Aorta (tissue), 5 donors: Measurements from ENCODE around the gene CDH12. TPM values are rescaled to one million over a fixed set of nuclear protein-coding genes. Genes with fewer than 3 reads are reported as not detected.

Experiments
- ATAC-seq: fragments of 200-7000 bp; cut with Tn5 transposase; one replicate; pipeline ENCODE4 v1.9.1; 2022; ENCODE audit warnings: moderate library complexity; ENCODE audit not compliant: low FRiP score
- DNase-seq, 2 donors: peaks; one replicate each; pipeline ENCODE4 v3.0.0-alpha.2; 2020
- H3K27ac ChIP-seq, 2 donors: one replicate each; pipeline ENCODE4 v1.5.1; 2013; ENCODE audit warnings: low read length in 2 of 2, mild to moderate bottlenecking in 2 of 2, moderate library complexity in 2 of 2, control low read depth in 1 of 2, inconsistent platforms in 1 of 2, low read depth in 1 of 2
- H3K27me3 ChIP-seq, 2 donors: one replicate each; pipeline ENCODE4 v1.6.1; 2013; ENCODE audit warnings: control low read depth in 1 of 2, low read length in 1 of 2, mild to moderate bottlenecking in 1 of 2, moderate library complexity in 1 of 2; ENCODE audit not compliant: insufficient read depth in 2 of 2, control insufficient read depth in 1 of 2
- H3K36me3 ChIP-seq, 2 donors: one replicate each; pipeline ENCODE4 v1.6.1; 2013; ENCODE audit warnings: control low read depth in 1 of 2, low read length in 1 of 2, mild to moderate bottlenecking in 1 of 2; ENCODE audit not compliant: insufficient read depth in 2 of 2, control insufficient read depth in 1 of 2
- H3K4me1 ChIP-seq, 2 donors: one replicate each; pipeline ENCODE4 v1.6.1; 2013; ENCODE audit warnings: low read length in 2 of 2, control low read depth in 1 of 2, mild to moderate bottlenecking in 1 of 2, moderate library complexity in 1 of 2; ENCODE audit not compliant: insufficient read depth in 2 of 2, control insufficient read depth in 1 of 2
- H3K4me3 ChIP-seq, 2 donors: one replicate each; pipeline ENCODE4 v1.5.1; 2013; ENCODE audit warnings: low read length in 2 of 2, control low read depth in 1 of 2, mild to moderate bottlenecking in 1 of 2
- H3K9me3 ChIP-seq: one replicate; pipeline ENCODE4 v1.6.1; 2013; ENCODE audit warnings: mild to moderate bottlenecking, low read length; ENCODE audit not compliant: control insufficient read depth
- WGBS, 2 donors: extraction: QIAGEN DNeasy Blood & Tissue Kit; methylation state at CpG; one replicate each; pipeline ENCODE4 v1.1.7; 2013; 5-methylcytosine and 5-hydroxymethylcytosine counted together
- intact Hi-C, 2 donors: fragments of 100-400 bp; cut with DNase I; formaldehyde crosslinking; loops; one replicate each; pipeline versions ENCODE4 v1.14.2 to v1.15.0; 2022
- polyA plus RNA-seq, 2 donors: library from polyadenylated mRNA; stranded (reverse); fragments of 200-250 nt; gene quantifications; one replicate each; pipeline ENCODE4 v1.2.3, GENCODE V29; 2013
- total RNA-seq, 2 donors: library from RNA; stranded (reverse); fragmentation: NEBNext Ultra II Directional; extraction: Animal tissue kit (Norgen Biotek cat#: 25700); gene quantifications; one replicate each; pipeline ENCODE4 v1.2.1, GENCODE V29; 2021
- donor health status: healthy with polysubstance abuse.
- donor health status: Bipolar disorder and iron deficiency.
- donor health status: DM: no; HTN: no; CAD: no.
- donor health status: DM: no; HTN: no; CAD: no.
- donor health status: DM: yes; HTN: yes; CAD: no.

CDH12 gene
- total and polyA plus RNA-seq, 4 donors, result not detected

DNA sequence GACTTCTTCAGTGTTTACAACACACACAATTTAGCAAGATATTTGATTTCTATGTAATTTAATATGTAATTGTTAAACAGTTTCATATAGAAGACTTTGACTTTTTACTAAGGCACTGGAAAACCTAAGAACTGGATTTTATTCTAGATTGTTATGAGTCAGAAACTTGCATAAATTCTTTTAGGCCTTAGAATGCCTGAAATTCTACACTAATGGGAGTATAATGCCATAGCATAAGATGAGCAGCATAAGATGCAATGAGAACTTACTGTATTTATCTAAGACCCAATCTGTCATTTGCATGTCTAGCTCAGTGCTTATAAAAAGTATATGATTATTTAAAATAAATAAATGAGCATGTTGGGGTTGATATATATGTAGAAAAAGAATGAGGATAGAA is 285.2 kb downstream of the CDH12 start:
- no peak for ATAC-seq
- no peak overlapping the region for H3K27ac ChIP-seq
- no peaks in the 10 kb centered on the region for H3K36me3 ChIP-seq
- no peaks in the 10 kb centered on the region for H3K27me3 ChIP-seq
- DNase-seq, result no peak
- H3K4me1 ChIP-seq, result no peaks in the 10 kb centered on the region
- no peaks in the 10 kb centered on the region for H3K9me3 ChIP-seq
- no peak overlapping the region for H3K4me3 ChIP-seq
- intact Hi-C loops, result no loop called here

DNA sequence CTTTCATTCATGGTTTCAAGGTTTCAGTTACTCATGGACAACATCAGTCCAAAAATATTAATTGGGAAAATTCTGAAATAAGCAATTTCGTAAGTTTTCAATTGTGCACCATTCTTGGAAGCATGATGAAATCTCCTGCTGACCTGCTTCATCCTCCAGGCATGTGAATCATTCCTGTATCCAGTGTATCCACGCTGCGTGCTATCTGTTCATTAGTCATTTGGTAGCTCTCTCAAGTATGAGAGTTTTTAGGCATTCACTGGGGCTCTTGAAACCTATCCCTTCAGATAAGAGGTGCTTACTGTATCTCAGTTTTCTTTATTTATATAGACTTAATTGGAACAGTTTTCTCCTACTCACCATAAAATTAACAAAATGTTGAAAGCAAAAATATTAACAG is 293.0 kb downstream of the CDH12 start:
- 71 to 73% methylated on average over 3 of the region's 3 CpGs for WGBS, 2 donors
- H3K9me3 ChIP-seq, result no peaks in the 10 kb centered on the region
- no peak for DNase-seq
- no peak overlapping the region for H3K27ac ChIP-seq
- no peaks in the 10 kb centered on the region for H3K36me3 ChIP-seq
- no peak overlapping the region for H3K4me3 ChIP-seq
- no peak for ATAC-seq
- H3K27me3 ChIP-seq, result no peaks in the 10 kb centered on the region
- intact Hi-C loops, result no loop called here
- H3K4me1 ChIP-seq, result no peaks in the 10 kb centered on the region

DNA sequence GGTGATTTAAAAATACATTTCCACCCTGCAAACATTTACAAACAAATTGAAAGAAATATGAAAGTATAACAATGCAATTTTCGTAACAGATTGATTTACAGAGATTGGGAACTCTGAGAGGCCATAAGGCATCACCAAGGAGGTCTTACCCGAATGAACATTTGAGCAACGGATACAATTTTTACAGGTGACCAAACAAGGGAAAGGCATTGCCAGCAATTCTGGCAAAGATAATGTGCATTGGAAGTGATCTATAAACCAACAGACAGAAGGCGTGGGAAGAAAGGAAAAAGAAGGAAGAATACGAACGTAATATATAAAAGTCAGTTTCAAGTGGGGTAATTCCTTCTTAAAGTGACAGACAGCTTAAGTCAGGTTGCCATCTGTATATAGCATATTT is 295.9 kb downstream of the CDH12 start:
- no peak overlapping the region for H3K4me3 ChIP-seq
- DNase-seq (no peak), ATAC-seq (no peak)
- intact Hi-C loops, result no loop called here
- H3K27me3 ChIP-seq, result no peaks in the 10 kb centered on the region
- H3K36me3 ChIP-seq, result no peaks in the 10 kb centered on the region
- WGBS, 2 donors, result 76 to 79% methylated on average over 6 of the region's 6 CpGs
- H3K9me3 ChIP-seq, result no peaks in the 10 kb centered on the region
- H3K27ac ChIP-seq, result no peak overlapping the region
- no peaks in the 10 kb centered on the region for H3K4me1 ChIP-seq

DNA sequence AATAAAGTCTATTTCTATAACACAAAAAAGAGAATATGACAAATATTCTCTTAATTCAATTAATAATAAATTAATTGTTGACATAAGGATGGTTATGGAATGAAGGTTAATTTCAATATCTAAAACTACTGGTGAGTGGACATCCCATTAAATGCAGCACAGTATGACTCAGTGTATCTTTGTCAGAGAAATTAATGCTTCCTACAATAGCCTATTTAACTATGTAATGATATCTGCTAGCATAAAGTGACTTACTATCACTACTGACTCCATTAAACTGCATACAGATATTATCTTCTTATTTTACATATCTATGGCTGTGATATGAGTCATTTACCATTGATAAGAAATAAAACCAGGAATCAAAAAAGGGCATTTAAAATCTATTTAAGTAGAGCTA is 298.7 kb downstream of the CDH12 start:
- no peaks in the 10 kb centered on the region for H3K4me1 ChIP-seq
- no peak for ATAC-seq

DNA sequence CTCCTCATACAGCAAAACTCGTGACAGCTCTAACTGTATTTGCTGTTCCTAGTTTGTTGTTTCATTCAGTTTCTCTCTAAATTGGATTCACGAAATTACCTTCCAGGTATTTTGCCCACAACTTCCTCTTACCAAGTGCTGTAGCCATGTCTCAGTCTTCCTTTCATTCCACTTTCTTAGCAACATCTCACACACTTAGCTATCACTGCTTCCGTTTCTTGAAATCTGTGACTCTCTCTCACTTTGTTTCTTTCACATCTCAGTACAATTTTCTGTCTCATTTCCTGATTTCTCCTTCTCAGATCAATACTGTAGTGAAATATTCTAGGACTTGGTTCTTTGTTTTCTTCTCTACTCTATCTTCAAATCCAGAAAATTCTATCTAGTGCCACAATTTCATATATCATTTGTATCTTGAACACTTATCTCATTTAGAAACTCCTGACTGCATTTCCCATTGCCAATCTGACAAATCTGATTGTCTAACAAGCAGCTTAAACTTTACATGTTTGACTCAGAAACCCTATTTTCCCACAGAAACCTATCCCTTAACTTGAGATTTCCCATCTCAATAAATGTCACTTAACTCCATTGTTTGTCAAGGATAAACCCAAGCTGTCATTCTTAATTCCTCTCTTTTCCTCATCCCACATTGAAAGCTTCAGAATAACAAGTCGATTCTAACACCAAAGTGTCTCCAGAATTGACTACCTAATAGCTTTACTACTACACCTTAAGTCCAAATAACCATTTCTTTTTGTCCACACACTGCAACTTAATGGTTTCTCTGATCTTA is 303.1 kb downstream of the CDH12 start:
- 68 to 70% methylated on average over 4 of the region's 4 CpGs for WGBS, 2 donors
- H3K27ac ChIP-seq, result no peak overlapping the region

More for the DNA sequence above, 298.7 kb downstream of the CDH12 start:
- intact Hi-C loops, result no loop called here
- Histone ChIP-seq H3K36me3 (no peaks in the 10 kb centered on the region), H3K9me3 (no peaks in the 10 kb centered on the region), H3K27me3 (no peaks in the 10 kb centered on the region), H3K27ac (no peak overlapping the region), H3K4me3 (no peak overlapping the region)
- no peak for DNase-seq

DNA sequence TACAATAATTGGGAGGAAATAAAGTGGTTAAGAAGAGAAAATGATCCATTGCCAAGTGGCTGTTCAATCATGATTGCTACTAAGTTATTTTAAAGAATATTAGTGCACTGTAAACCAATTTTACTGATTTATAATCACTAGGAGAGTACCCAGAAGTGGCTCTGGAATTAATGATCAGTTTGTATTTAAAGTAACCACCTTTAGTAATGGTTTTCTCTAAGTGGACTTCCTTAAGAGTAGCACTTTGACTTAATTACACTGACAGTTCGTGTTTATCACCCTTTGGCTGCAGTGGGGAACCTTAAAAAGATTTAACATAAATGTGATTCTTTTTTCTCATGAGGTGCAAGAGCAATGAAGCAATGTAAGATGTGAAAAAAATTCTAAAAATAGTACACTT is 310.8 kb downstream of the CDH12 start:
- no peaks in the 10 kb centered on the region for H3K36me3 ChIP-seq
- intact Hi-C loops, result no loop called here
- peaks cover 1% of the 10 kb centered on the region for H3K9me3 ChIP-seq

More for the DNA sequence above, 303.1 kb downstream of the CDH12 start:
- Histone ChIP-seq H3K4me1 (no peaks in the 10 kb centered on the region), H3K27me3 (no peaks in the 10 kb centered on the region), H3K36me3 (no peaks in the 10 kb centered on the region), H3K4me3 (no peak overlapping the region), H3K9me3 (no peaks in the 10 kb centered on the region)
- DNase-seq (no peak), ATAC-seq (no peak)
- intact Hi-C loops, result no loop called here

DNA sequence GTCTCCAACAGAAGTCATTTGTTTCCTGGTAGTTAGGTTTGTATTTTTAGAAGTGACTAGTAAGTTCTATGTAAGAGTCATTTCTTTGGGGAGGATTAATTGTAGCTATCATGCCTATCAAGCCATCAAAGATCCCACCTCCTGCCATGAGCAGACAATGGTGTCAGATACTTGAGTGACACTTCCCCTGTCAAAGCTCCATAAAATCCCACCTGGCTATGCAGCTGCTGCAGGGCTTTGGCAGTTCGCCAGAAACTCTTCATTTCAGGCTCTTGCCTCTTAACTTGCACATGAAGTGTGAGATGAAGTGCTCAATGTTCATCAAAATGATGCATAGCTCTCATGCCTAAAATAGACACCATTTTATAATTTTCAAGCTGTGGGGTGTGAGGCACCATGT is 312.1 kb downstream of the CDH12 start:
- Histone ChIP-seq H3K4me3 (no peak overlapping the region), H3K4me1 (no peaks in the 10 kb centered on the region), H3K9me3 (peaks cover 1% of the 10 kb centered on the region), H3K27me3 (no peaks in the 10 kb centered on the region), H3K36me3 (no peaks in the 10 kb centered on the region), H3K27ac (no peak overlapping the region)
- DNase-seq, result no peak
- ATAC-seq, result no peak
- 19 to 20% methylated on average over 1 of the region's 1 CpG for WGBS, 2 donors
- intact Hi-C loops, result no loop called here

More for the DNA sequence above, 310.8 kb downstream of the CDH12 start:
- Histone ChIP-seq H3K4me1 (no peaks in the 10 kb centered on the region), H3K27me3 (no peaks in the 10 kb centered on the region), H3K4me3 (no peak overlapping the region), H3K27ac (no peak overlapping the region)
- WGBS, 2 donors, result 35 to 53% methylated on average over 1 of the region's 1 CpG
- ATAC-seq (no peak), DNase-seq (no peak)

DNA sequence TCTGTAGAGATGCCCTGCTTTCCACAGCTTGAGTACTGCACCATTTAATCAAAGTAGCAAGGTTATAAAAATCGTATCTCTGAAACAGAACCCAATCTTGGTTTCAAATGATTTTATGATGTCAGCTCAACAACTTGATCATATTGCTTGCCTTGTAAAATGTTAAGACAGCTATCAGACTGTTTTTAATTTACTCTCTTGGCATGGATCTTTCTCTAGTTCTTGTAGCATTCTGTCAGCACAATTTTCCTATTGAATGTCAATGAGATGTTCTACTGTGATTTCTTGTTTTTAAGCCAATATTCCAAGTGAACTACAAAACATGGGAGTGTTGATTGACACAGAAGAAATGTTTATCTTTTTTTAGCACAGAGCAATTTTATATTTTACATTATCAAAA is 313.4 kb downstream of the CDH12 start:
- Histone ChIP-seq H3K27ac (no peak overlapping the region), H3K9me3 (peaks cover 1% of the 10 kb centered on the region), H3K36me3 (no peaks in the 10 kb centered on the region), H3K4me3 (no peak overlapping the region), H3K4me1 (no peaks in the 10 kb centered on the region), H3K27me3 (no peaks in the 10 kb centered on the region)
- intact Hi-C loops, result no loop called here
- DNase-seq (no peak), ATAC-seq (no peak)
- WGBS, 2 donors, result 78 to 96% methylated on average over 1 of the region's 1 CpG

DNA sequence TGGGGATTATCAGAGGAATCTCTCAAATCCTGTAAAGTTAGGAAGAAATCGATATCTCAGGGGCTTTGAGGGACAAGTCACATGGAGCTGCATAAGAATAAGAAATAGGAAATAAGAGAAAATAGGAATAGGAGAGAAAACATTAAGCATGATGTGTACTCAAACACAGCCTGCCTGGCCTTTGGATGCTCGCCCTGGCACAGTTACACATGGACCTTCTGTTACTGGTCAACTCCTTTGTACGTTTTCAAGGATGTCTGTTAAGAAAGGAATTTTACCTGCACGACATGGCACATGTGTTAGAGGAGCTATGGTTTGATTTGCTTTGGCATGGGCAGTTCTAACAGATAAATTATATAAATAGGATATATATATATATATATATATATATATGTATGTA is 321.2 kb downstream of the CDH12 start:
- no peaks in the 10 kb centered on the region for H3K4me1 ChIP-seq
- DNase-seq (no peak), ATAC-seq (no peak)
- intact Hi-C loops, result no loop called here
- no peaks in the 10 kb centered on the region for H3K36me3 ChIP-seq
- H3K27ac ChIP-seq, result no peak overlapping the region
- H3K4me3 ChIP-seq, result no peak overlapping the region
- 71 to 76% methylated on average over 4 of the region's 4 CpGs for WGBS, 2 donors
- H3K9me3 ChIP-seq, result no peaks in the 10 kb centered on the region
- H3K27me3 ChIP-seq, result no peaks in the 10 kb centered on the region
